Activated T-cell treated with anti-CD3 and anti-CD28 coated beads for 48 hours (primary cell): ENCODE data around the gene CACNB4.

ENCODE experiments used
- DNase-seq: peaks from one replicate; pipeline ENCODE4 v3.0.0-alpha.2; 2020; ENCODE audit warnings: low read depth

Gene CACNB4

DNA sequence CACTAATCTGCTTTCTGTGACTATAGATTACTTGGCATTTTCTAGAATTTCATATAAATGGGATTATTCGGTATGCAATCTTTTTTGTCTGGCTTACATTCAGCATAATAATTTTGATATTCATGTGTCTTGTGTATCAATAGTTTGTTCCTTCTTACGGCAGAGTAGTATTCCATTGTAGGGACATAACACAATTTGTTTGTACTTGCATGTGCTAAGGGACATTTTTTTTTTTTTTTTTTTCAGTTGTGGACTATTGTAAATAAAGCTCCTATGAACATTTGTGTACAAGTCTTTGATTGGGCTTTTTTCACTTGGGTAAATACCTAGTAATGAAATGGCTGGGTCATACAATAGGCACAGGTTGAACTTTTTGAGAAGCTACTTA is 315.7 kb downstream of the CACNB4 start:
- DNase-seq: no peak
